ENCODE data around the gene NOPCHAP1.
"Not testable (repeated sequence)": the region's sequence is repeated elsewhere in the genome, so short reads cannot be mapped to it uniquely, and the experiment has no call there.

Gene NOPCHAP1

GRCh38 chr12:104986022-104986941 lies at the start of gene NOPCHAP1:
NOPCHAP1 (plus strand) TSS chr12:104986316; CDS start chr12:104986353, 37 bp downstream.
- DNase-seq = peak; percentile 82

- DNase-seq = no peak
Measured at GRCh38 chr12:104938371-104938770, 47.7 kb upstream of the NOPCHAP1 start.

- no peak for DNase-seq
Measured at GRCh38 chr12:104939089-104939488, 47.0 kb upstream of the NOPCHAP1 start.

GRCh38 chr12:104941454-104941853 lies 44.7 kb upstream of the NOPCHAP1 start:
- no peak for DNase-seq

- DNase-seq = no peak
Measured at GRCh38 chr12:104942075-104942474, 44.0 kb upstream of the NOPCHAP1 start.

GRCh38 chr12:104943401-104943800 lies 42.7 kb upstream of the NOPCHAP1 start:
- not testable (repeated sequence) for DNase-seq

- no peak for DNase-seq
Measured at GRCh38 chr12:104944252-104944651, 41.9 kb upstream of the NOPCHAP1 start.

- not testable (repeated sequence) for DNase-seq
Measured at GRCh38 chr12:104948716-104949115, 37.4 kb upstream of the NOPCHAP1 start.

- no peak for DNase-seq
Measured at GRCh38 chr12:104951759-104952509, 34.2 kb upstream of the NOPCHAP1 start.

- DNase-seq = no peak
Measured at GRCh38 chr12:104952816-104953215, 33.3 kb upstream of the NOPCHAP1 start.

- DNase-seq = no peak
Measured at GRCh38 chr12:104953323-104953722, 32.8 kb upstream of the NOPCHAP1 start.

- no peak for DNase-seq
Measured at GRCh38 chr12:104955703-104956102, 30.4 kb upstream of the NOPCHAP1 start.

- DNase-seq = no peak
Measured at GRCh38 chr12:104956870-104957718, 29.0 kb upstream of the NOPCHAP1 start.

- DNase-seq = peak; percentile 18
Measured at GRCh38 chr12:104957719-104958000, 28.5 kb upstream of the NOPCHAP1 start.

- peak; percentile 81 for DNase-seq
Measured at GRCh38 chr12:104958001-104958804, 27.9 kb upstream of the NOPCHAP1 start, which contains the start of gene SLC41A2. SLC41A2 (minus strand) TSS chr12:104958290; CDS start chr12:104928527, 29,763 bp downstream.

- DNase-seq = no peak
Measured at GRCh38 chr12:104958805-104959334, 27.2 kb upstream of the NOPCHAP1 start.

- no peak for DNase-seq
Measured at GRCh38 chr12:104959335-104959841, 26.7 kb upstream of the NOPCHAP1 start.

GRCh38 chr12:104960464-104960863 lies 25.7 kb upstream of the NOPCHAP1 start:
- no peak for DNase-seq

GRCh38 chr12:104963757-104964156 lies 22.4 kb upstream of the NOPCHAP1 start:
- DNase-seq = no peak

- DNase-seq = no peak
Measured at GRCh38 chr12:104964167-104964855, 21.8 kb upstream of the NOPCHAP1 start.

GRCh38 chr12:104964856-104965205 lies 21.3 kb upstream of the NOPCHAP1 start:
- no peak for DNase-seq
